GM12878 (cell line): ENCODE measurements around the gene CRYGD. TPM values are rescaled to one million over a fixed set of nuclear protein-coding genes. Genes with fewer than 3 reads are reported as not detected.

ENCODE experiments used
- CHD4 ChIP-seq: fragments of 200-600 bp; sonication (generic); IDR thresholded peaks from 2 replicates; pipeline ENCODE4 v1.6.1; 2016; ENCODE audit warnings: mild to moderate bottlenecking
- EGR1 ChIP-seq, 2 experiments: IDR thresholded peaks; 1 replicate in 1 of 2; 2 replicates in 1 of 2; pipeline ENCODE4 v1.6.1; 2011 to 2012; ENCODE audit warnings: low read depth in 2 of 2, low read length in 2 of 2, borderline replicate concordance in 1 of 2, mild to moderate bottlenecking in 1 of 2, moderate library complexity in 1 of 2
- FOS ChIP-seq: IDR thresholded peaks from 3 replicates; pipeline ENCODE4 v1.6.1; 2011; ENCODE audit warnings: borderline replicate concordance; ENCODE audit not compliant: insufficient read length; ENCODE audit errors: extremely low read depth
- IRF5 ChIP-seq: fragments of 450-650 bp; IDR thresholded peaks from 2 replicates; pipeline ENCODE4 v1.6.1; 2017; ENCODE audit warnings: borderline replicate concordance
- MAX ChIP-seq: IDR thresholded peaks from 2 replicates; pipeline ENCODE4 v1.6.1; 2012; ENCODE audit warnings: low read depth, low read length, improper control_type of control experiment
- MXI1 ChIP-seq: fragments of 150-350 bp; IDR thresholded peaks from 2 replicates; pipeline ENCODE4 v1.6.1; 2011; ENCODE audit warnings: low read depth, mild to moderate bottlenecking, inconsistent platforms, low read length, improper control_type of control experiment
- RCOR1 ChIP-seq: conservative IDR thresholded peaks from 2 replicates; pipeline ENCODE4 v1.6.1; 2012; ENCODE audit warnings: low read depth, low read length, improper control_type of control experiment
- ZBTB40 ChIP-seq: fragments of 450-650 bp; IDR thresholded peaks from 2 replicates; pipeline ENCODE4 v1.6.1; 2016; ENCODE audit warnings: mild to moderate bottlenecking, moderate library complexity, borderline replicate concordance
- ZNF217 ChIP-seq: fragments of 450-650 bp; IDR thresholded peaks from 2 replicates; pipeline ENCODE4 v1.6.1; 2017; ENCODE audit warnings: antibody characterized with exemption, mild to moderate bottlenecking
- ZNF384 ChIP-seq: IDR thresholded peaks from 2 replicates; pipeline ENCODE4 v1.6.1; 2012; ENCODE audit warnings: low read depth, mild to moderate bottlenecking, low read length, improper control_type of control experiment, borderline replicate concordance
- polyA plus RNA-seq, 11 experiments: library from polyadenylated mRNA; depleted of rRNA in 4 of 11; unstranded in 6 of 11; stranded (reverse) in 5 of 11; fragments of >200 nt; fragmentation: Nextera tagmentation in 4 of 11; fragmentation: Illumina TruSeq in 1 of 11; extraction: Ambion mirVana in 4 of 11; extraction: Trizol in 1 of 11; gene quantifications; 1 replicate in 1 of 11; 2 replicates in 10 of 11; pipeline versions ENCODE4 v1.2.1 to v1.2.3, GENCODE V29; 2011 to 2016; ENCODE audit warnings: inconsistent platforms in 2 of 11, missing spikeins in 2 of 11, low read depth in 1 of 11
- total RNA-seq, 4 experiments: library from RNA; depleted of rRNA in 3 of 4; stranded (reverse); fragments of >200 nt in 3 of 4; fragmentation: Illumina TruSeq in 1 of 4; extraction: Trizol in 1 of 4; gene quantifications; 2 replicates each; pipeline versions ENCODE4 v1.2.1 to v1.2.3, GENCODE V29; 2013 to 2021
- TF ChIP-seq, protein P1 (sequence below): IDR thresholded peaks from 2 replicates; pipeline ENCODE4 v1.6.1; 2011; ENCODE audit warnings: borderline replicate concordance, low read depth, mild to moderate bottlenecking, moderate library complexity, mixed read lengths, low read length; ENCODE audit not compliant: insufficient read depth; ENCODE audit errors: extremely low read length
- TF ChIP-seq, protein P2 (sequence below): IDR thresholded peaks from 2 replicates; pipeline ENCODE4 v1.6.1; 2011; ENCODE audit warnings: low read depth, low read length, improper control_type of control experiment, borderline replicate concordance

Gene CRYGD
- total and polyA plus RNA-seq, 10 of the 15 experiments (the other 5 are each of a cell fraction or from before 2014, with no cell fraction given) = not detected

GRCh38 chr2:208130712-208131110 is 6.4 kb upstream of the CRYGD start (continued):
- TF ChIP-seq, protein P1, sequence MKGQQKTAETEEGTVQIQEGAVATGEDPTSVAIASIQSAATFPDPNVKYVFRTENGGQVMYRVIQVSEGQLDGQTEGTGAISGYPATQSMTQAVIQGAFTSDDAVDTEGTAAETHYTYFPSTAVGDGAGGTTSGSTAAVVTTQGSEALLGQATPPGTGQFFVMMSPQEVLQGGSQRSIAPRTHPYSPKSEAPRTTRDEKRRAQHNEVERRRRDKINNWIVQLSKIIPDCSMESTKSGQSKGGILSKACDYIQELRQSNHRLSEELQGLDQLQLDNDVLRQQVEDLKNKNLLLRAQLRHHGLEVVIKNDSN = no peak
- TF ChIP-seq ZNF384 = no peak
- TF ChIP-seq MAX = no peak
- no peak for TF ChIP-seq RCOR1
- TF ChIP-seq, protein P2, sequence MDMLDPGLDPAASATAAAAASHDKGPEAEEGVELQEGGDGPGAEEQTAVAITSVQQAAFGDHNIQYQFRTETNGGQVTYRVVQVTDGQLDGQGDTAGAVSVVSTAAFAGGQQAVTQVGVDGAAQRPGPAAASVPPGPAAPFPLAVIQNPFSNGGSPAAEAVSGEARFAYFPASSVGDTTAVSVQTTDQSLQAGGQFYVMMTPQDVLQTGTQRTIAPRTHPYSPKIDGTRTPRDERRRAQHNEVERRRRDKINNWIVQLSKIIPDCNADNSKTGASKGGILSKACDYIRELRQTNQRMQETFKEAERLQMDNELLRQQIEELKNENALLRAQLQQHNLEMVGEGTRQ = no peak
- TF ChIP-seq IRF5 = no peak
- TF ChIP-seq MXI1 = no peak
- TF ChIP-seq EGR1 (IDR thresholded peaks at IDR 0.05; ENCODE audit: borderline replicate concordance in 1 of 2, low read depth in 2 of 2, low read length in 2 of 2) = no peak
- TF ChIP-seq ZNF217 = no peak
- TF ChIP-seq FOS = no peak
- no peak for TF ChIP-seq CHD4
- TF ChIP-seq ZBTB40 = no peak
